HG02970 (cell line): ENCODE measurements around the gene PAPOLG.
A peak's percentile ranks its signal among the peaks of the same experiment; 100 is the strongest.

Experiments
- ATAC-seq: cut with Tn5 transposase; IDR thresholded peaks from one replicate; pipeline ENCODE4 v1.9.1; 2021; ENCODE audit warnings: mild to moderate bottlenecking, moderate library complexity, moderate number of reproducible peaks; ENCODE audit not compliant: unreplicated experiment, low FRiP score

Gene PAPOLG

DNA sequence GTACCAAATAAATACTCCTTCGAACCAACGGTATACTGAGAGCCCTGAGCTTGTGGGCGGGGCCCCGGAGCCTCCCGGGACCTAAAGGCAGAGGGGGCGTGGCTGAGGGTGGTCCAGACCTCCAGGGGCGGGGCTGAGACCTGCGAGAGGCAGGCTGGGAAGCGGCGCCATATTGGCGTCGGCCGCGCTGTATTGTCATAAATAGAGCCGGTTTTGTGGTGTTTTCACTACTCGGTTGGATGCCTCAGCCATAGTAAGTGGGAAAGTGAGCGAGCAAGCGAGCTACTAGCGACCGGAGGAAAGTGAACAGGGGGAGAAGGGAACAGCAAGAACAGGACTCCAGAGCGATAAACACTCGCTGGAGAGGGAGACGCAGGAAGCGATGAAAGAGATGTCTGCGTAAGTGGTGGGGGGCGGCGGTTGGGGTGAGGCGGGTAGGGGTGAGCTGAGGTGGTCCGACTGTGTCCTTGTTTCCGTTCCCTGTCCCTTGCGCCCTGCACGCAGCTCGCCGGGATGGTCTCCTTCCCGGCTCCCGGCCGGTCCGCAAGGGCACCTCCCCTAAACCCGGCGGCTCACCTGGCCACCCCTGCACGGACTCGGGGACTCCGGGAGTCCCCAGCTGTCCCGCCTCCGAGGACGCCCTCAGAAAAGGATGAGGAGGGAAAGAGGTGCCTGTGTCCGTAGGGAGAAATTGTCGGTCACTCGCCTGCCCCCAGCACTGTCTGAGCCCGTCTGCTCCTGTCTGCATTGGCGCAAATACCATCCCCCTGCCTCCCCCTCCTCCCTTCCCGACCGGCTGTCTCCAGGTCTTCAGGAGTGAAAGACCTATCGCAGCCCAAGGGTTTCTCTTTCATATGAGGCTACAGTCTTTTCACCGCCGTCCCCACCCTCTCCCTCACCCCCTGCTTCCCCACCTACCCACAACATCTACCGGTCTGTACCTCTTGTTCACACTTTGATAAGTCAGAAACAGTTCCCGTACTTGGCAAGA is at the start of gene PAPOLG:
Gene PAPOLG, plus strand, starts transcription at position 172 of the 991 bp plus-strand sequence. Its CDS starts 211 bp downstream, at position 383.
- peak; percentile 90 for ATAC-seq

DNA sequence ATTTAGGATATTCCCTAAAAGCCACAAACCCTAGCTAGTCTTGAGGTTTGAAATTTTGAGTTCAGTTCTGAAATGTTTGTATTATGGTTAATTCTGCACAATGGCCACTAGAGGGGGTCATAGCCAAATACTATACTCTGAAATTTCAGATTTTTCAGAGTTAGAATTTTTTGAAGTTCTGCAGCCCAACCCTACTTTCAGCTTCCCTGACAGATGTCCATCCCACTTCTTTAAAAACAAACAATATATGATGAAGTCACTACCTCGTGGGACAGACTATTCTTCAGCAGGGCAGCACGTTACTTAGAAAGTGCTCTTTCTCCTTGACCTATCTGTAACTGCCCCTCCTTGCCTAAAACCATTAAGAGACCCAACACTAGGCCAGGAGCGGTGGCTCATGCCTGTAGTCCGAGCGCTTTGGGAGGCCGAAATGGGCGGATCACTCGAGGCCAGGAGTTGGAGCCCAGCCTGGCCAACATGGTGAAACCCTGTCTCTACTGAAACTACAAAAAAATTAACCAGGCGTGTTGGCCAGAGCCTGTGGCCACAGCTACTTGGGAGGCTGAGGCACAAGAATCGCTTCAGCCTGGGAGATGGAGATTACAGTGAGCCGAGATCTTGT is 48.2 kb upstream of the PAPOLG start:
- ATAC-seq = no peak

DNA sequence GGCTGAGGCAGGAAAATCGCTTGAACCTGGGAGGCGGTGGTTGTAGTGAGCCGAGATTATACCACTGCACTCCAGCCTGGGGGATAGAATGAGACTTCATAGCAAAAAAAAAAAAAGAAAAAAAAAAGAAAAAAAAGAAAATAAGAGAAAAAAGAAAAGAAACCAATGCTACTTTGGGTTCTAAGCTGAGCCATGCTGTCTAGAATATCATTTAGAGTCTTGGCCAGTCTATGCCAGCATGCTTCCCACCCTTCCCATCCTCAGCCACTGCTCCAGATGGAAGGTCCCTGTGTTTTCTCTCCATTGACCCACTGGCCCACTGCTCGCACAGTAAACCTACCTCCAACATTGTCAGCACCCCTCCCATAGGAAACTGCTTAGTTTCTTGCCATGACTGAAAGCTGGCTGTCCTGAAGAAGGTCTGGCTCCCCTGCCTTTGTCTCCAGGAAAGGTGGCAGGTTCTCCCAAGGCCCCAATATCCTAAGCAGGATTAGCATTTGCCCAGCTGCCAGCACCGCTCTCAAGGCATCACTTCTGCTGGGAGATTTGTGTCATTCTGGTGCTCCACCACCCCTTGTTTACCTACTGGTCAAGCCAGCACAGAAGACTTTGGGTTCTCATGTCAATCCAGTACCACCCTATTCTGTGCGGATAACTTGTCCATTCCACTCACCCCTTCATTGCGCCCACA is 47.3 kb upstream of the PAPOLG start:
- no peak for ATAC-seq

DNA sequence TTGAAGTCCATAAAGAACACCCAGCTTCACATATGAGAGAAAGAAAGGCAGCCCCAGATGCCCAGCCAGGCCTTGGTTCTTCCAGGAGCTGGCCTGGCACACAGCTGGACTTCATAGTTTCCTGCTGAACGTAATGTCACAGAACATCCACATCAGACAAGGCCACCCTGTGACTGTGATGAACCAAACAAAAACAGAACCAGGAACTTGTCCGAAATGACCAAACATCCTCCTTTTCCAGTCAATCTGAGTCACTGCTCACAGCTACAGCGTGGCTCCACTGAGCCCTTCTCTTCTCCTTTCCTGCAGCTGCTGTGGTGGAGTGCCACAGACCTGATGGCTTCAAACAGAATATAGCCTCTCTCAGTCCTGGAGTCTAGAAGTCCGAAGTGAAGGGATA is 45.4 kb upstream of the PAPOLG start:
- no peak for ATAC-seq

DNA sequence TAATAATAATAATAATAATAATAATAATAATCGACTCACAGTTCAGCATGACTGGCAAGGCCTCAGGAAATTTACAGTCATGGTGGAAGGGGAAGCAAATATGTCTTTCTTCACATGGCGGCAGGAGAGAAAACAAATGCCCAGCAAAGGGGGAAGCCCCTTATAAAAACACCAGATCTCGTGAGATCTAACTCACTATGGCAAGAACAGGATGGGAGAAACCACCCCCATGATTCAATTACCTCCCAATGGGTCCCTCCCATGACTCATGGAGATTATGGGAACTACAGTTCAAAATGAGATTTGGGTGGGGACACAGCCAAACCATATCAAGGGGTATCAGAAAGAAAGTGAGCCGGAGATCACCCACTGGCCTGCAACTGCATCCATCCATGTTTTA is 40.5 kb upstream of the PAPOLG start:
- no peak for ATAC-seq

DNA sequence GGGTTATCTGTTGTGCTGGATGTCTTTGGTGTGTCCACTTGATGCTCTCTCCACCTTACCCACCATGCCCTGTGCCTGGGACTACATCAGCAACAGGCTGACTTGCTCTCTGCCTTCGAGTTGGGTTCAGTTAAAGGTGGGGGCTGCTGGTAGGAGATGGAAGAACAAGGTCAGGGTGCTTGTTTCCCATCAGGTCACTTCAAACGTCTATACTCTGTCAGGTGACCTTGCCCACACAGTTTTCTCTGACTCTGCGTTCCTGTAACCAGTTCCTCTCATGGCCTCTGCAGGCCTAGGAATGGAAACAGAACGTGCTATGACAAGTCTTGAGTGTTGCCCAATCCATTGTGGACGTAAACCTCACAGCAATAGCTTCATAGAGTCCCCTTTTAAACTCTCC is 38.4 kb upstream of the PAPOLG start:
- ATAC-seq = no peak

DNA sequence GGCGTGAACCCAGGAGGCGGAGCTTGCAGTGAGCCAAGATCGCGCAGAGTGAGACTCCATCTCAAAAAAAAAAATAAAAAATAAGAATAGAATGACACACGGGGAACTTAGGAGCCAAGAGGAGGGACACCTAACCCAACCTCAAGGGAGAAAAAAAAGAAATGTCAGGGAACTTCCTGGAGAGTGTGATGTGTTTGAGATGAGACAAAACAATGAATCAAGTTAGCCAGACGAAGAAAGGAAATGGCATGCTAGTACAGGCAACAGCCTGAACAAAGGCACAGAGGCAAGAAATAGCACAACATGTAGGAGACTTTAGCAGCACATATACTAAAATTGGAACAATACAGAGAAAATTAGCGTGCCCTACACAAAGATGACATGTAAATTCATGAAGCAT is 36.7 kb upstream of the PAPOLG start:
- no peak for ATAC-seq

DNA sequence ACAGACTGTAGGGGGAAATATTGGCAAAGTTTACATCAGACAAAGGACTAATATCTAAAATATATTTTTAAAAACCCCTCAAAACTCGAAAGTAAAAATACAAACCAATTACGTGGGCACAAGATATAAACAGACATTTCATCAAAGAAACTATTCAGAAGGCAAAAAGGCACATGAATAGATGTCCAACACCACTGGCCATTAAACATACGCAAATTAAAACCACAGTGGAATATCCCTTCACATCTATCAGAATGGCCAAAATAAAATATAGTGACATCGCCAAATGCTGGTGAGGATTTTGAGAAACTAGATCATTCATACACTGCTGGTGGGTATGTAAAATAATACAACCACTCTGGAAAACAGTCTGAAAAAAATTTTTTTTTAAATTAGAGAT is 30.6 kb upstream of the PAPOLG start:
- ATAC-seq = no peak

DNA sequence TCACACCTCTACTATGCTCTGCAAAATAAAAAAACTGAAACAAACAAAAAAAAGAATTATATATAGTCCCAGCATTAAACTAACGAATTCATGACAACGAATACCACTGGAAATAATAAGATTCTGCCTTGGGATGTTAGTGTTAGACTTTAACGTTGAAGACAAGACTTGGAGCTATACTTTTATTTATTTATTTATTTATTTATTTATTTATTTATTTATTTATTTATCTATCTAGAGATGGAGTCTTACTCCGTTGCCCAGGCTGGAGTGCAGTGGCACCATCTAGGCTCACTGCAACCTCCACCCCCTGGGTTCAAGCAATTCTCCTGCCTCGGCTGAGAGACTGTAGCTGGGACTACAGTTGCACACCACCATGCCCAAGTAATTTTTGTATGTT is 27.2 kb upstream of the PAPOLG start:
- no peak for ATAC-seq

DNA sequence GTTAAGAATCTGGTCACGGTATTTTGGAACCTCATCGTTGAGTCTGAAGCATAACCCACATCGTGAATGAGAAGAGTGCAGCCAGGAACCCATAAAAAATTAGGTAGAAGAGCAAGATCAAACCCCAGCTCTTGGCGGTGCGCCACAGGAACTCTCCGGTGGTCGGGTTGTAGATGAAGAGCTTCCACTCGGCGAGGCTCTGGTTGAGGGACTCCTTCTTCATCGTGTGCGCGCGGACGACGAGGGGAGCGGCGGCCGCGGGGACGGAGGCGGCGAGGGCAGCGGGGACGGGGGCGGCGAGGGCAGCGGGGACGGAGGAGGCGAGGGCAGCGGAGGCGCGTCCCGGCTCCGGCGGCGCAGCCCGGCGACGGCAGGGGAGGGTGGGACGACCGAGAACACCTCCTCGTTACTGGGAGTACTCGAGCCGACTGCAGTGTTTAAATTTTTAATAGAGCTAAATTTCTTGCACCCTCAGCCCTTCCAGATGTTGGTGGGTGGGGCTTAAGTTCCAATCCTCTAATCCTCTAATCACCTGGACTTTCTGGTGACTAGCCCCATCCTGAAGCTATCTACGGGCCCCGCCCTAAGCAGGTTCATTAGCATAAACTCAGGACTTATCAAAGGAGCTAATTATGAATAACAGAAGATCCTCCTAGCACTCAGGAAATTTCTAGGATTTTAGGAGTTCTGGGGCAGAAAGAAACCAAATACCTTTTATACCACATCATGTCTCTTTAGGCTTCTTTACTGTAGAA is 20.4 kb upstream of the PAPOLG start:
- ATAC-seq = no peak

DNA sequence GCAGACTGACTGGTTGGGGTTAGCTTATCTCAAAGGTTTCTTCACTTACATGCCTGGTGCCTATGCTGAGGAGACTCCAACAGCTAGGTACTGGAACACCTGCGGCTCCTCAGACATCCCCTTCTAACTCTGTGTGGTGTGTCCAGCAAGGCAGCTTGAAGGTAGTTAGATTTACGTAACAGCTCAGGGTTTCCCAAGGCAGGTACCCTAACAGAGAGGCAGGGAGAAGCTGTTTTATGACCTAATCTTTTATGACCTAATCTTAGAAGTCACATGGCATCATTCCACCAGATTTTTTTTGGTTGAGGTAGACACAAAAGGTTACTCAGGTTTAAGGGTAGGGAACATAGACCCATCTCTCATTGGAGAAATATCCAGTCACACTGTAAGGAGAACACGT is 17.4 kb upstream of the PAPOLG start:
- ATAC-seq = no peak

DNA sequence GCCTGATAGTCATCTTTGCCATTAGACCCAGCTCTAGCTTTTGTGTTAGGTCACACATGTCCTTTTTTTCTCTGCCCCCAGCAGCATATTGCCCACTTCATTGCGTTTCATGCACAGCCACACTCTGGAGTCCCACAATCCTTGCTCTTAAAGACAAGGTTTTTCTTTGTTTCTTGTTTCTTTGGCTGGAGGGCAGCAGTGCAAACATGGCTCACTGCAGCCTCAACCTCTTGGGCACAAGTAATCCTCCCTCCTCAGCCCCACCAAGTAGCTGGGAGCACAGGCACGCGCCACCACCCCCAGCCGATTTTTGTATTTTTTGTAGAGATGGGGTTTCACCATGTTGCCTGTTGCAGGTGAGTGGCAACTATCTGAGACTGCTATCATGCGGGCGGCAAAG is 16.9 kb upstream of the PAPOLG start:
- no peak for ATAC-seq

DNA sequence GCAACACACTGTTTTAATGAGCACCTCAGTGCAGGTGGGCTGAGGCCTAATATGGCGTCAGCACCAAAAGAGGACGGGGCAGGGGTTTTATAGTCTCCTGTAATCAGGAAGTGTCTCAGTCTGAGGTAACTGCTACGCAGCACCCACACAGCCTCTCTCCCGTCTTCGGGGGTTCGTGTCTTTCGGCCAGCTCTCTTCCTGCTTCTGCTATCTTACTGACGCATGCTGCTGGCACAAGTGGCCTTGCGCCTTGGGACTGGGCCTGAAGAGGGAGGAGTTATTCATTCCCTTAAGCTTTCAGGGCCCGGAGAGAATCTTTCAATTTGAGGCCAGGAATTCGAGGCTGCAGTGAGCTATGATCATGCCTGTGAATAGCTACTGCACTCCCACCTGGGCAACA is 14.5 kb upstream of the PAPOLG start:
- ATAC-seq = no peak

DNA sequence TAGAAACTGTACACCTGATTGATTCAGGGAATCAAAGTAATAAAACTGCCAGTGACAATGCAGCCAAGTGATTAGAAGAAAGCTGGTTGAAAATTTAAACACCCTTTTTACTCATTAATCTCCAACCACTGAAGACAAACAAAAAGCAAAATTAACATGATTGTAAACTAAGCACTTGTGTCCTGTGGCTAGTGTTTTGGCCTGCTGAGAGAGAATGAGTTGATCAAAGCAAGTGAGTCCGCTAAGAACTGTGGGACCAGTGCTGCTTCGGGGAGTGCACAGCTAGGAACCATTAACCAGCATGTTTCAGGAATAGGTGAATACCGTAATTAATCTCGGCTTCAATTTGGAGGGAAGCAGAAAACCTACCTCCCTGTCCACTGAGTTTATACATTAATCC is 13.6 kb upstream of the PAPOLG start:
- ATAC-seq = no peak

DNA sequence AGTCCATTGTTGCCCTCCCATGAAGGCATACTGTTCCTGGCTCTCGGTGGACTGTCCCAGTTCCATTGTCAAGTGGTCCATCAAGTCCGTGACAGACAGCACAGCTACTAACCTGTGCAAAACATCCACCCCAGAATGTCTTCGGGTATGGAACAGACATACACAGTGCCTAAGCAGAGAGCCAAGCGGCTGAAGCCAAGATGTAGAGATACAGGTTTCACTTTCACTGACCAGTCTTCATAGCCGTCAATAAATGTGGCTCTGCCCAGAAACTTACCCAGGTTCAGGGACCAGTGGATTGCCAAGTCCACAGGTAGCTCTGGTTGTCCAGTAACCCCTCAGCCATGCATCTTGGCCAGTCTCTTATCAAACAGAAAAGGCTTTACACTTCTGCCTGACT is 10.7 kb upstream of the PAPOLG start:
- no peak for ATAC-seq

DNA sequence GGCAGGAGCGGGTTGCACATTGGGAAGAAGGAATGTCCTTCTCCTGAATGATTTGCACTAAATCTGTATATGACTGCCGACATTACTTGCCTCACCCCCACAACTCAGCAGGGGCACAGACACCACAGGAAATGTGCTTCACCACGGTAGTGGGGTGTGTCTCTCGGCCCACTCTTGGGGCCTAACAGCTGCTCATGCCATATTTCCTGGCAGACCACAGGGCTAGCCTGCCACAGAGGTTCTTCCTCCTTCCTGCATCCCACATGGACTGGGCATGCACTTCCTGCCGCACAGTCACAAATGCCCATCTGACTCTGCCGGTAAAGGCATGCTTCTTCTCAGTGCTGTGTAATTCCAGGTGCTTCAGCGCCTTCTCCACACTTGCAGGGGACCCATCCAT is 10.3 kb upstream of the PAPOLG start:
- no peak for ATAC-seq

DNA sequence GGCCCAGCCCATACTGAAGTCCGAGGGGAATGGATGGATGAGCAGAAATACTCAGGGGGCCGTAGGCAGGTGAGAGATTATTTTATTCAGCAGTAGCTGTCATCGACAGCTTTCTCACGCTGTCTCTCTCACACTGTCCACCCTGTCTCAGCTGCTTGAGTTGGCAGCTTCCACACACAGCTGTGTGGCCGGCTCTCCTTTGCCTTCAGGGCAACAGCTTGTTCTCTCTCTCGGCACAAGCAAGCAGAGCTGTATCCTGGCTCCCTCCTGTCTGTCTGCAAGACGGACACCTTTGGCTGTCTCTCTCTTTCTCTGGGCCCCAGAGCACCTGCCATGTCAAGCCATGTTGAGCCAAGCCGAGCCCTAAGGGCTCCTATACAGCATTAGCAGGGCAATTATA is 9.8 kb upstream of the PAPOLG start:
- ATAC-seq = no peak

DNA sequence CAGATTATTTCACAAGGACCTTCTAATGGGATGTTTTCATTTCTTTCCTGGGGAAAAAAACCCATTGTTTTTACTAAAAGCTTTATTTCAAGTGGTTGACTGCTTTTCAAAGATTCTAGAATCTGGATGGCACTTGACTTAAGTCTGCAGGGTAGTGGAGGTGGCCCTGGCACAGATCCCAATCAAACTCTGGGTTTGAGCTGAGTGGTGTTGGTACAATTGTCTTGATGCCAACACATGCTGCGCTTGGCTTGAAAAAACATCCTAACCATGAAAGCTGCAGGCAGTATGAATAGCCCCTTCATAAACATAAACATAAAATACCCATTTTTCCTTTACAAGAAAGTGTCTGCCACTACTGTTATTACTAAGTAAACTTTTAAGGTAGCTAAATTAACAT is 3.6 kb downstream of the PAPOLG start:
- ATAC-seq = no peak

DNA sequence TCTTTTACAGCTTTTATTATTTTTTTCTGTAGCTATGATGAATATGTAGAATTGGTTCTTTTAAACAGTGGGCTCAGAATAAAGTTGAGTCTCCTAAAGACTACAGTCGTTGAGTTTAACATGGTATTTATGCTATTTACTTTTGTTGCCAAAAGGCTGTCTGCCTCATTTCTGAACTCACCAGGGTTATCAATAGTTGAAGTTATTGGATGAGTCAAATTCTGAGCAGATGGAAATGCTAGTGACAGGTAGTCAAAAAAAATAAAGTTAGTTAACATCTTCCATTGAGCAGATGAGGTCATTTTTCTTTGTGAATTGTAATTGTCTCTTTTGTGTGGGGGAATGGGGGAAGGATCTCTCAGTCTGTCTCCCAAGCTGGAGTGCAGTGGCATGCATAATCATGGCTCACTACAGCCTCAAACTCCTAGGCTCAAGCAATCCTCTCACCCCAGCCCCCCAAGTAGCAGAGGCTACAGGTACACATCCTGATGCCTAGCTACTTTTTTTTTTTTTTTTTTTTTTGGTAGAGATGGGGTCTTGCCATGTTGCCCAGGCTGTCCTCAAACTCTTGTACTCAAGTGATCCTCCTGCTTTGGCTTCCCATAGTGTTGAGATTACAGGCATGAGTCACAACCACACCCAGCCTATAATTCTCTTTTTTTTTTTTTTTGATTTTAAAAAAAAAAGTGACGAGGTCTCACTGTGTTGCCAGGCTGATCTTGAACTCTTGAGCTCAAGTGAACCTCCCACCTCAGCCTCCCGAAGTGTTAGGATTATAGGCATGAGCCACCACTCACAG is 8.9 kb downstream of the PAPOLG start:
- ATAC-seq = no peak

DNA sequence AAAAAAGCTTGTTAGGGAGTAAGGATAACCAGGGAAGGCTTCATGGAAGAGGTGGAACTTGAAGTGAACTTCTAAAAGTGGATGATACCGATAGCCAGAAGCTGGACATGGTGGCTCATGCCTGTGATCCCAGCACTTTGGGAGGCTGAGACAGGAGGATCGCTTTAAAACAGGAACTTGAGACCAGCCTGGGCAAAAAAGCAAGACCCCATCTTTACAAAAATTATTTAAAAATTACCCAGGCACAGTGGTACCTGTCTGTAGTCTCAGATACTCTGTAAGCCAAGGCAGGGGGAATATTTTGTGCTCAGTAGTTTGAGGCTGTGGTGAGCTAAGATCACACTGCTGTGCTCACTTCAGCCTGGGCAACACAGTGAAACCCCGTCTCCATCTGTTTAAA is 10.2 kb downstream of the PAPOLG start:
- ATAC-seq = no peak
